GM23248 (cell line): ENCODE results near the gene IPO4.

Experiments
- EZH2 ChIP-seq: fragments of 200-600 bp; sonication (generic); IDR thresholded peaks from 2 replicates; pipeline ENCODE4 v1.6.1; 2018; ENCODE audit warnings: antibody characterized with exemption, mild to moderate bottlenecking; ENCODE audit not compliant: insufficient read depth, poor library complexity, severe bottlenecking
- EZH2phosphoT487 ChIP-seq: fragments of 200-600 bp; sonication (generic); IDR thresholded peaks from 2 replicates; pipeline ENCODE4 v1.6.1; 2018; ENCODE audit warnings: antibody characterized with exemption, moderate library complexity, mild to moderate bottlenecking, low read depth; ENCODE audit not compliant: insufficient read depth

DNA sequence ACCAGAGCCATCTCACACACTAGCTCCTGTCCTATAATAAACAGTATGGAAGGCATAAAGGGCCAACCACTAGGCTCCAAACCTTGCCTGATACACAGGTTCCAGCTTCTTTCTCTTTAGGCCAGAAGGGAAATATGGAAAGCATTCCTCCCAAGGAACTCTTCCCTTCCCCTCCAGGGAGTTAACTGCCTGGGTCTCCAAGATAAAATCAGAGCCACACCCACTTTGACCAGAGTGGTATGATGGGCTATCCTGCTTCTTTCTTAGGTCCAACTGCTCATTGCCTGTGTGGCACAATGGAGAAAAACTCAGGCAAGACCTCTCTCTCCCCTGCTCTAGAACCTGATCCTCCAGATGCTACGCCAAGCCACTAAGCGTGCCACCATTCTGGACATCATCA is 19.0 kb upstream of the IPO4 start:
- no peak for TF ChIP-seq EZH2phosphoT487
- no peak for TF ChIP-seq EZH2
